Loucy (cell line): Measurements from ENCODE around the gene HAGH.
A peak's percentile ranks its signal among the peaks of the same experiment; 100 is the strongest.

Experiments
- H2AFZ ChIP-seq: fragments of 200-600 bp; sonication (generic); 2 replicates; pipeline ENCODE4 v1.6.0; 2016; ENCODE audit warnings: antibody characterized with exemption, mild to moderate bottlenecking, low read length, moderate library complexity
- H3F3A ChIP-seq: fragments of 200-600 bp; 2 replicates; pipeline ENCODE4 v1.6.0; 2016; ENCODE audit warnings: antibody characterized with exemption, low read depth, mild to moderate bottlenecking
- H3K27me3 ChIP-seq: fragments of 200-600 bp; sonication (generic); 2 replicates; pipeline ENCODE4 v1.6.1; 2014; ENCODE audit warnings: low read length, mild to moderate bottlenecking; ENCODE audit not compliant: insufficient read depth, poor library complexity, severe bottlenecking
- H3K36me3 ChIP-seq: fragments of 200-600 bp; sonication (generic); 2 replicates; pipeline ENCODE4 v1.6.1; 2016; ENCODE audit warnings: low read length; ENCODE audit not compliant: insufficient read depth
- H3K4me1 ChIP-seq: fragments of 200-600 bp; sonication (generic); 2 replicates; pipeline ENCODE4 v1.5.1; 2014; ENCODE audit warnings: low read length, mild to moderate bottlenecking; ENCODE audit not compliant: insufficient read depth, poor library complexity, severe bottlenecking
- H3K4me2 ChIP-seq: fragments of 200-600 bp; sonication (generic); 2 replicates; pipeline ENCODE4 v1.6.0; 2014; ENCODE audit warnings: antibody characterized with exemption, low read length, low read depth, mild to moderate bottlenecking; ENCODE audit not compliant: poor library complexity, severe bottlenecking
- H3K4me3 ChIP-seq: fragments of 200-600 bp; sonication (generic); 2 replicates; pipeline ENCODE4 v1.5.1; 2014; ENCODE audit warnings: low read length, mild to moderate bottlenecking, mixed read lengths; ENCODE audit not compliant: poor library complexity, severe bottlenecking
- H3K79me2 ChIP-seq: fragments of 200-600 bp; sonication (generic); 2 replicates; pipeline ENCODE4 v1.6.1; 2014; ENCODE audit warnings: low read length; ENCODE audit not compliant: insufficient read depth
- H3K9ac ChIP-seq: fragments of 200-600 bp; sonication (generic); 2 replicates; pipeline ENCODE4 v1.6.0; 2014; ENCODE audit warnings: mild to moderate bottlenecking, low read depth, low read length, moderate library complexity; ENCODE audit not compliant: poor library complexity, severe bottlenecking
- H3K9me2 ChIP-seq: fragments of 200-600 bp; sonication (generic); replicated peaks from 2 replicates; pipeline ENCODE4 v1.6.1; 2016; ENCODE audit warnings: low read depth, low read length, mixed read lengths
- H3K9me3 ChIP-seq: fragments of 200-600 bp; sonication (generic); 2 replicates; pipeline ENCODE4 v1.6.1; 2014; ENCODE audit warnings: mild to moderate bottlenecking, antibody characterized with exemption, low read length, low read depth; ENCODE audit not compliant: insufficient read depth
- H4K20me1 ChIP-seq: fragments of 200-600 bp; sonication (generic); 2 replicates; pipeline ENCODE4 v1.6.0; 2014; ENCODE audit warnings: antibody characterized with exemption, low read length, mild to moderate bottlenecking; ENCODE audit not compliant: insufficient read depth, poor library complexity, severe bottlenecking
- CTCF ChIP-seq: fragments of 200-600 bp; sonication (generic); conservative IDR thresholded peaks from 2 replicates; pipeline ENCODE4 v1.5.1; 2014; ENCODE audit warnings: mild to moderate bottlenecking, antibody characterized with exemption, low read length
- EZH2phosphoT487 ChIP-seq: fragments of 200-600 bp; IDR thresholded peaks from 2 replicates; pipeline ENCODE4 v1.6.1; 2018; ENCODE audit warnings: antibody characterized with exemption, mild to moderate bottlenecking, moderate library complexity, borderline replicate concordance

Gene HAGH

GRCh38 chr16:1774448-1774780 is 52.2 kb downstream of the HAGH start:
- Histone ChIP-seq H3K27me3 (no peaks in the 10 kb centered on the region), H3K36me3 (no peaks in the 10 kb centered on the region), H3K4me1 (no peaks in the 10 kb centered on the region), H3K9me2 (no peaks in the 10 kb centered on the region), H4K20me1 (peaks cover 10% of the 10 kb centered on the region), H3K79me2 (peaks cover 23% of the 10 kb centered on the region; the same call in 1 of the 2 replicates), H3K9me3 (no peaks in the 10 kb centered on the region), H3K4me2 (peak overlapping the region; percentile 83), H3K4me3 (peak overlapping the region; percentile 95), H2AFZ (no peak overlapping the region), H3F3A (no peaks in the 10 kb centered on the region), H3K9ac (peak overlapping the region; percentile 86)
- TF ChIP-seq EZH2phosphoT487: no peak
- TF ChIP-seq CTCF: no peak

- H3K79me2 ChIP-seq: peaks cover 23% of the 10 kb centered on the region; the same call in 1 of the 2 replicates
- H4K20me1 ChIP-seq: peaks cover 10% of the 10 kb centered on the region
- peak overlapping the region; percentile 86 for H3K9ac ChIP-seq
- H3K27me3 ChIP-seq: no peaks in the 10 kb centered on the region
- peak overlapping the region; percentile 64; the same call in 1 of the 2 replicates for H2AFZ ChIP-seq
- no peaks in the 10 kb centered on the region for H3F3A ChIP-seq
- no peaks in the 10 kb centered on the region for H3K9me2 ChIP-seq
- H3K9me3 ChIP-seq: no peaks in the 10 kb centered on the region
- H3K4me3 ChIP-seq: peak overlapping the region; percentile 95
- TF ChIP-seq EZH2phosphoT487 (no peak), CTCF (no peak)
- H3K4me1 ChIP-seq: no peaks in the 10 kb centered on the region
- H3K4me2 ChIP-seq: peak overlapping the region; percentile 83
- no peaks in the 10 kb centered on the region for H3K36me3 ChIP-seq
Observed at GRCh38 chr16:1773703-1774447, 52.8 kb downstream of the HAGH start.

- H4K20me1 ChIP-seq: peaks cover 10% of the 10 kb centered on the region
- H3F3A ChIP-seq: no peaks in the 10 kb centered on the region
- H3K27me3 ChIP-seq: no peaks in the 10 kb centered on the region
- H2AFZ ChIP-seq: peak within 1 kb of the TSS; percentile 64; the same call in 1 of the 2 replicates
- peak within 1 kb of the TSS; percentile 95 for H3K4me3 ChIP-seq
- H3K4me2 ChIP-seq: peak within 1 kb of the TSS; percentile 85
- H3K4me1 ChIP-seq: no peaks in the 10 kb centered on the region
- H3K79me2 ChIP-seq: peaks cover 23% of the 10 kb centered on the region; the same call in 1 of the 2 replicates
- no peak for TF ChIP-seq EZH2phosphoT487
- TF ChIP-seq CTCF: peak; percentile 44
- no peaks in the 10 kb centered on the region for H3K36me3 ChIP-seq
- no peaks in the 10 kb centered on the region for H3K9me2 ChIP-seq
- H3K9ac ChIP-seq: peak within 1 kb of the TSS; percentile 86
- H3K9me3 ChIP-seq: no peaks in the 10 kb centered on the region
Observed at GRCh38 chr16:1772908-1773702, 53.5 kb downstream of the HAGH start, which contains the start of gene MRPS34. Gene MRPS34, minus strand, starts transcription at chr16:1773134. Its CDS starts 15 bp downstream, at chr16:1773119.
